Activated B cell treated with CpG ODN at 0.5 μM for 24 hours (primary cell): ENCODE data around the gene FHAD1. TPM values are rescaled to one million over a fixed set of nuclear protein-coding genes. Genes with fewer than 3 reads are reported as not detected.
A peak's percentile ranks its signal among the peaks of the same experiment; 100 is the strongest.

Source experiments
- ATAC-seq: fragments of 200-7000 bp; cut with Tn5 transposase; one replicate; pipeline ENCODE4 v1.10.0; 2021; ENCODE audit warnings: low read depth, mild to moderate bottlenecking, moderate library complexity
- CTCF ChIA-PET: fragments of 350-600 bp; sonication (Branson Sonifier 250); formaldehyde crosslinking; loops from one replicate; lab custom pipeline; 2021; ENCODE audit warnings: antibody characterized with exemption; lab: Charles Lee
- POLR2A ChIA-PET: fragments of 350-600 bp; sonication (Branson Sonifier 250); formaldehyde crosslinking; loops from one replicate; lab custom pipeline; 2021; ENCODE audit warnings: antibody characterized with exemption; lab: Charles Lee
- DNase-seq: peaks from one replicate; pipeline ENCODE4 v3.0.0; 2022
- H3K27ac Mint-ChIP-seq: one replicate; pipeline ENCODE4 v1.8.0; 2020; ENCODE audit warnings: mixed read lengths
- H3K27me3 Mint-ChIP-seq: one replicate; pipeline ENCODE4 v1.8.0; 2021; ENCODE audit warnings: mixed read lengths
- H3K36me3 Mint-ChIP-seq: one replicate; pipeline ENCODE4 v1.8.0; 2021; ENCODE audit warnings: low read depth, mixed read lengths
- H3K4me1 Mint-ChIP-seq: one replicate; pipeline ENCODE4 v1.8.0; 2021; ENCODE audit warnings: mixed read lengths
- H3K4me3 Mint-ChIP-seq: one replicate; pipeline ENCODE4 v1.8.0; 2020; ENCODE audit warnings: mild to moderate bottlenecking, mixed read lengths
- H3K9me3 Mint-ChIP-seq: one replicate; pipeline ENCODE4 v1.8.0; 2020; ENCODE audit warnings: mixed read lengths
- CTCF ChIP-seq: fragments of 200-600 bp; IDR thresholded peaks from one replicate; pipeline ENCODE4 v1.8.0; 2022; ENCODE audit warnings: antibody characterized with exemption, mild to moderate bottlenecking
- intact Hi-C: fragments of 100-400 bp; cut with micrococcal nuclease; formaldehyde crosslinking; loops from one replicate; pipeline ENCODE4 v1.15.1; 2024
- total RNA-seq: library from RNA; stranded (reverse); gene quantifications from 2 replicates; pipeline ENCODE4 v1.2.3, GENCODE V29; 2022

Gene FHAD1
- total RNA-seq, 1 donor from 2014 or later, result not detected

- CTCF ChIA-PET, result no interaction called here
- no peak for TF ChIP-seq CTCF
- no peak for ATAC-seq
- Mint-ChIP-seq H3K27me3 (peaks cover 4% of the 10 kb centered on the region), H3K36me3 (peaks cover 4% of the 10 kb centered on the region), H3K4me1 (peaks cover 18% of the 10 kb centered on the region), H3K27ac (no peak overlapping the region), H3K9me3 (no peaks in the 10 kb centered on the region), H3K4me3 (no peak overlapping the region)
- DNase-seq, result no peak
- intact Hi-C loops, result no loop called here
- POLR2A ChIA-PET, result no interaction called here
Measured at GRCh38 chr1:15406614-15407559, 159.9 kb downstream of the FHAD1 start.

- CTCF ChIA-PET, result no interaction called here
- no peak for DNase-seq
Measured at GRCh38 chr1:15407580-15407979, 160.6 kb downstream of the FHAD1 start.

GRCh38 chr1:15408890-15409387 is 161.9 kb downstream of the FHAD1 start:
- intact Hi-C loops, result loop anchor here (1.0 kb wide), 1 partner anchor 8 kb away; no protein-coding TSS in a partner anchor
- Mint-ChIP-seq H3K36me3 (peaks cover 9% of the 10 kb centered on the region), H3K4me3 (peak overlapping the region; percentile 79), H3K27me3 (peaks cover 4% of the 10 kb centered on the region), H3K4me1 (peaks cover 35% of the 10 kb centered on the region), H3K27ac (peak overlapping the region; percentile 91), H3K9me3 (no peaks in the 10 kb centered on the region)
- ATAC-seq (no peak), DNase-seq (no peak)
- TF ChIP-seq CTCF, result no peak
- ChIA-PET POLR2A (interaction anchor here (0.6 to 1.6 kb wide), 2 partner anchors 434 to 439 kb away, joined by 3 to 6 read pairs; partner anchors contain the start of gene SPEN), CTCF (no interaction called here)

More at GRCh38 chr1:15407580-15407979, 160.6 kb downstream of the FHAD1 start:
- TF ChIP-seq CTCF, result no peak
- POLR2A ChIA-PET, result interaction anchor here (0.6 kb wide), 1 partner anchor 11 kb away, joined by 6 read pairs; no protein-coding TSS in a partner anchor
- no peak for ATAC-seq
- Mint-ChIP-seq H3K4me3 (no peak overlapping the region), H3K4me1 (peaks cover 25% of the 10 kb centered on the region), H3K27me3 (peaks cover 4% of the 10 kb centered on the region), H3K9me3 (no peaks in the 10 kb centered on the region), H3K27ac (no peak overlapping the region), H3K36me3 (peaks cover 8% of the 10 kb centered on the region)
- intact Hi-C loops, result no loop called here

- Mint-ChIP-seq H3K36me3 (peaks cover 12% of the 10 kb centered on the region), H3K27ac (peak within 1 kb of the TSS; percentile 91), H3K27me3 (peaks cover 4% of the 10 kb centered on the region), H3K4me3 (peak within 1 kb of the TSS; percentile 91), H3K4me1 (peaks cover 41% of the 10 kb centered on the region), H3K9me3 (no peaks in the 10 kb centered on the region)
- DNase-seq (peak; percentile 84), ATAC-seq (peak; percentile 86)
- TF ChIP-seq CTCF, result no peak
- intact Hi-C loops, result loop anchor here (1.0 to 2.0 kb wide), 2 partner anchors 8 to 115 kb away; partner anchors contain the start of gene CASP9
- ChIA-PET CTCF (interaction anchor here (1.1 kb wide), 1 partner anchor 86 kb away, joined by 5 read pairs; no protein-coding TSS in a partner anchor), POLR2A (interaction anchor here (0.6 to 1.6 kb wide), 3 partner anchors 8 to 438 kb away, joined by 3 to 6 read pairs (median 3); partner anchors contain the start of gene SPEN)
Measured at GRCh38 chr1:15409388-15410222, 162.6 kb downstream of the FHAD1 start, which contains the start of gene EFHD2. Gene EFHD2 (plus strand): TSS chr1:15409888. CDS start chr1:15409972, 84 bp downstream.
